ENCODE measurements around the gene SPACDR. TPM values are rescaled to one million over a fixed set of nuclear protein-coding genes. Genes with fewer than 3 reads are reported as not detected.

The SPACDR gene
- total and polyA plus RNA-seq, 9 of the 15 experiments (the other 6 are each of a cell fraction or from before 2014, with no cell fraction given): 0.07 to 0.55 (median 0.14) TPM; not detected in 1

GRCh38 chr7:100428199-100428966 is 35.7 kb downstream of the SPACDR start, which contains the start of gene ZCWPW1 (continued):
- TF ChIP-seq KDM2B (CRISPR knock-in tag; IDR thresholded peaks at IDR 0.05) (peak; percentile 72), ZNF384 (IDR thresholded peaks at IDR 0.05; ENCODE audit: low read depth, low read length) (peak; percentile 9; the same call in 1 of the 2 replicates), ZNF57 (CRISPR knock-in tag; IDR thresholded peaks at IDR 0.05) (peak; percentile 74; the same call in 1 of the 2 replicates), ZNF354B (CRISPR knock-in tag; IDR thresholded peaks at IDR 0.05) (no peak), STAG1 (CRISPR knock-in tag; IDR thresholded peaks at IDR 0.05; ENCODE audit: borderline replicate concordance) (peak; percentile 67; the same call in 1 of the 2 replicates), DMBX1 (CRISPR knock-in tag; IDR thresholded peaks at IDR 0.05; ENCODE audit: borderline replicate concordance) (peak; percentile 76), ZSCAN32 (CRISPR knock-in tag; IDR thresholded peaks at IDR 0.05) (peak; percentile 86), ZNF696 (CRISPR knock-in tag; conservative IDR thresholded peaks at IDR 0.05) (no peak), CBFB (CRISPR knock-in tag; IDR thresholded peaks at IDR 0.05) (peak; percentile 96), MTA3 (IDR thresholded peaks at IDR 0.05; ENCODE audit: borderline replicate concordance) (peak; percentile 99), EHMT2 (IDR thresholded peaks at IDR 0.05) (no peak), ELF1 (tag; IDR thresholded peaks at IDR 0.05) (no peak), MED1 (CRISPR knock-in tag; IDR thresholded peaks at IDR 0.05; ENCODE audit: borderline replicate concordance) (no peak), NFRKB (IDR thresholded peaks at IDR 0.05; ENCODE audit: low read depth) (peak; percentile 92), NRF1 (conservative IDR thresholded peaks at IDR 0.05 in 1 of 2, IDR thresholded peaks at IDR 0.05 in 1 of 2) (peak; percentile 99), ZNF583 (CRISPR knock-in tag; IDR thresholded peaks at IDR 0.05) (no peak), HNRNPH1 (optimal IDR thresholded peaks at IDR 0.05; ENCODE audit: low read depth, low read length) (peak; percentile 54), TRIM25 (IDR thresholded peaks at IDR 0.05; ENCODE audit: borderline replicate concordance) (peak; percentile 75; the same call in 1 of the 2 replicates), TGIF2 (CRISPR knock-in tag; IDR thresholded peaks at IDR 0.05) (peak; percentile 90; the same call in 1 of the 2 replicates), TFAM (CRISPR knock-in tag; conservative IDR thresholded peaks at IDR 0.05) (no peak), ZNF217 (CRISPR knock-in tag; IDR thresholded peaks at IDR 0.05) (no peak), ZNF785 (CRISPR knock-in tag; IDR thresholded peaks at IDR 0.05) (no peak), ZNF239 (CRISPR knock-in tag; IDR thresholded peaks at IDR 0.05) (no peak)
- TF ChIP-seq, protein P1, sequence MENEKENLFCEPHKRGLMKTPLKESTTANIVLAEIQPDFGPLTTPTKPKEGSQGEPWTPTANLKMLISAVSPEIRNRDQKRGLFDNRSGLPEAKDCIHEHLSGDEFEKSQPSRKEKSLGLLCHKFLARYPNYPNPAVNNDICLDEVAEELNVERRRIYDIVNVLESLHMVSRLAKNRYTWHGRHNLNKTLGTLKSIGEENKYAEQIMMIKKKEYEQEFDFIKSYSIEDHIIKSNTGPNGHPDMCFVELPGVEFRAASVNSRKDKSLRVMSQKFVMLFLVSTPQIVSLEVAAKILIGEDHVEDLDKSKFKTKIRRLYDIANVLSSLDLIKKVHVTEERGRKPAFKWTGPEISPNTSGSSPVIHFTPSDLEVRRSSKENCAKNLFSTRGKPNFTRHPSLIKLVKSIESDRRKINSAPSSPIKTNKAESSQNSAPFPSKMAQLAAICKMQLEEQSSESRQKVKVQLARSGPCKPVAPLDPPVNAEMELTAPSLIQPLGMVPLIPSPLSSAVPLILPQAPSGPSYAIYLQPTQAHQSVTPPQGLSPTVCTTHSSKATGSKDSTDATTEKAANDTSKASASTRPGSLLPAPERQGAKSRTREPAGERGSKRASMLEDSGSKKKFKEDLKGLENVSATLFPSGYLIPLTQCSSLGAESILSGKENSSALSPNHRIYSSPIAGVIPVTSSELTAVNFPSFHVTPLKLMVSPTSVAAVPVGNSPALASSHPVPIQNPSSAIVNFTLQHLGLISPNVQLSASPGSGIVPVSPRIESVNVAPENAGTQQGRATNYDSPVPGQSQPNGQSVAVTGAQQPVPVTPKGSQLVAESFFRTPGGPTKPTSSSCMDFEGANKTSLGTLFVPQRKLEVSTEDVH (IDR thresholded peaks at IDR 0.05; ENCODE audit: low read depth, partially characterized antibody): peak; percentile 97

All from K562 (cell line).